Measurements from ENCODE around the gene GJC1. TPM values are rescaled to one million over a fixed set of nuclear protein-coding genes. Genes with fewer than 3 reads are reported as not detected.

The GJC1 gene
- polyA plus RNA-seq, 1 donor from 2014 or later = 8.0 TPM

DNA sequence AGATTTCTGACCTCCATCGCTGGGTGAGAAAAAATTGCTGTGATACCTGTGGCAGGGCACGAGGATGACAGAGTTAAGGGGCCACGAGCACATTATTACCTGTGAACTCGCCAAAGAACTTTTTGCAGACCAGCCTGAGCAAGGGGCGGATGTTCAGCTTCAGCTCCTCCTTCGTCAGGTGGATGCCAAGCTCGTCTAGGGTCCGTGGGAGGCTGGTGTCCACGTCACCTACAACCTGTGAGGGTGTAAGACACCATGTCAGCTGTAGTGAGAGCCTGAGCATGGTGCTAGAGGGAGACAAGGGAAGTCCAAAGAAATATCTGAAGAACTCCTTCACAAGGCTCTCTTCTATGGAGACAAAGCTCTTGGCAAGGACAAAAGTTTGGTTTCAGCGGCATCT lies 34.7 kb upstream of the GJC1 start:
- TF ChIP-seq EZH2 (IDR thresholded peaks at IDR 0.05; ENCODE audit: borderline replicate concordance, insufficient read depth, low read length, poor library complexity, severe bottlenecking) = no peak
- TF ChIP-seq MXI1 (conservative IDR thresholded peaks at IDR 0.05; ENCODE audit: poor library complexity, severe bottlenecking) = no peak
- TF ChIP-seq, protein P1, sequence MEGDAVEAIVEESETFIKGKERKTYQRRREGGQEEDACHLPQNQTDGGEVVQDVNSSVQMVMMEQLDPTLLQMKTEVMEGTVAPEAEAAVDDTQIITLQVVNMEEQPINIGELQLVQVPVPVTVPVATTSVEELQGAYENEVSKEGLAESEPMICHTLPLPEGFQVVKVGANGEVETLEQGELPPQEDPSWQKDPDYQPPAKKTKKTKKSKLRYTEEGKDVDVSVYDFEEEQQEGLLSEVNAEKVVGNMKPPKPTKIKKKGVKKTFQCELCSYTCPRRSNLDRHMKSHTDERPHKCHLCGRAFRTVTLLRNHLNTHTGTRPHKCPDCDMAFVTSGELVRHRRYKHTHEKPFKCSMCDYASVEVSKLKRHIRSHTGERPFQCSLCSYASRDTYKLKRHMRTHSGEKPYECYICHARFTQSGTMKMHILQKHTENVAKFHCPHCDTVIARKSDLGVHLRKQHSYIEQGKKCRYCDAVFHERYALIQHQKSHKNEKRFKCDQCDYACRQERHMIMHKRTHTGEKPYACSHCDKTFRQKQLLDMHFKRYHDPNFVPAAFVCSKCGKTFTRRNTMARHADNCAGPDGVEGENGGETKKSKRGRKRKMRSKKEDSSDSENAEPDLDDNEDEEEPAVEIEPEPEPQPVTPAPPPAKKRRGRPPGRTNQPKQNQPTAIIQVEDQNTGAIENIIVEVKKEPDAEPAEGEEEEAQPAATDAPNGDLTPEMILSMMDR (IDR thresholded peaks at IDR 0.05; ENCODE audit: poor library complexity, severe bottlenecking) = no peak
- TF ChIP-seq POLR2AphosphoS5 (IDR thresholded peaks at IDR 0.05) = no peak
- TF ChIP-seq, protein P2, sequence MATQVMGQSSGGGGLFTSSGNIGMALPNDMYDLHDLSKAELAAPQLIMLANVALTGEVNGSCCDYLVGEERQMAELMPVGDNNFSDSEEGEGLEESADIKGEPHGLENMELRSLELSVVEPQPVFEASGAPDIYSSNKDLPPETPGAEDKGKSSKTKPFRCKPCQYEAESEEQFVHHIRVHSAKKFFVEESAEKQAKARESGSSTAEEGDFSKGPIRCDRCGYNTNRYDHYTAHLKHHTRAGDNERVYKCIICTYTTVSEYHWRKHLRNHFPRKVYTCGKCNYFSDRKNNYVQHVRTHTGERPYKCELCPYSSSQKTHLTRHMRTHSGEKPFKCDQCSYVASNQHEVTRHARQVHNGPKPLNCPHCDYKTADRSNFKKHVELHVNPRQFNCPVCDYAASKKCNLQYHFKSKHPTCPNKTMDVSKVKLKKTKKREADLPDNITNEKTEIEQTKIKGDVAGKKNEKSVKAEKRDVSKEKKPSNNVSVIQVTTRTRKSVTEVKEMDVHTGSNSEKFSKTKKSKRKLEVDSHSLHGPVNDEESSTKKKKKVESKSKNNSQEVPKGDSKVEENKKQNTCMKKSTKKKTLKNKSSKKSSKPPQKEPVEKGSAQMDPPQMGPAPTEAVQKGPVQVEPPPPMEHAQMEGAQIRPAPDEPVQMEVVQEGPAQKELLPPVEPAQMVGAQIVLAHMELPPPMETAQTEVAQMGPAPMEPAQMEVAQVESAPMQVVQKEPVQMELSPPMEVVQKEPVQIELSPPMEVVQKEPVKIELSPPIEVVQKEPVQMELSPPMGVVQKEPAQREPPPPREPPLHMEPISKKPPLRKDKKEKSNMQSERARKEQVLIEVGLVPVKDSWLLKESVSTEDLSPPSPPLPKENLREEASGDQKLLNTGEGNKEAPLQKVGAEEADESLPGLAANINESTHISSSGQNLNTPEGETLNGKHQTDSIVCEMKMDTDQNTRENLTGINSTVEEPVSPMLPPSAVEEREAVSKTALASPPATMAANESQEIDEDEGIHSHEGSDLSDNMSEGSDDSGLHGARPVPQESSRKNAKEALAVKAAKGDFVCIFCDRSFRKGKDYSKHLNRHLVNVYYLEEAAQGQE (IDR thresholded peaks at IDR 0.05; ENCODE audit: borderline replicate concordance) = no peak
- no peak for TF ChIP-seq SMC3 (conservative IDR thresholded peaks at IDR 0.05; ENCODE audit: poor library complexity)
- TF ChIP-seq RAD21 (conservative IDR thresholded peaks at IDR 0.05) = no peak
- no peak for TF ChIP-seq TAF1 (IDR thresholded peaks at IDR 0.05; ENCODE audit: low read depth)
- TF ChIP-seq EP300 (conservative IDR thresholded peaks at IDR 0.05; ENCODE audit: poor library complexity, severe bottlenecking) = no peak
- H3K9me3 ChIP-seq (ENCODE audit: low read length) = no peaks in the 10 kb centered on the region
- H3K9ac ChIP-seq (ENCODE audit: low read length) = no peak overlapping the region
- no peaks in the 10 kb centered on the region for H3K9me2 ChIP-seq (ENCODE audit: insufficient read depth, low read length)
- no peak overlapping the region for H3K27ac ChIP-seq (ENCODE audit: low read length)
- H4K20me1 ChIP-seq (ENCODE audit: insufficient read depth) = no peaks in the 10 kb centered on the region
- H3K4me2 ChIP-seq (ENCODE audit: low read length) = no peak overlapping the region
- H3K4me3 ChIP-seq (ENCODE audit: low read length) = no peak overlapping the region
- H2AFZ ChIP-seq (ENCODE audit: low read depth, low read length) = no peak overlapping the region
- no peaks in the 10 kb centered on the region for H3K79me2 ChIP-seq (replicated peaks; ENCODE audit: insufficient read depth, low read length)
- peaks cover 4% of the 10 kb centered on the region for H3K36me3 ChIP-seq (ENCODE audit: insufficient read depth, low read length)
- no peaks in the 10 kb centered on the region for H3K27me3 ChIP-seq (ENCODE audit: insufficient read depth, low read depth, low read length)
- H3F3A ChIP-seq (ENCODE audit: insufficient read depth, low read length, poor library complexity, severe bottlenecking) = no peaks in the 10 kb centered on the region

DNA sequence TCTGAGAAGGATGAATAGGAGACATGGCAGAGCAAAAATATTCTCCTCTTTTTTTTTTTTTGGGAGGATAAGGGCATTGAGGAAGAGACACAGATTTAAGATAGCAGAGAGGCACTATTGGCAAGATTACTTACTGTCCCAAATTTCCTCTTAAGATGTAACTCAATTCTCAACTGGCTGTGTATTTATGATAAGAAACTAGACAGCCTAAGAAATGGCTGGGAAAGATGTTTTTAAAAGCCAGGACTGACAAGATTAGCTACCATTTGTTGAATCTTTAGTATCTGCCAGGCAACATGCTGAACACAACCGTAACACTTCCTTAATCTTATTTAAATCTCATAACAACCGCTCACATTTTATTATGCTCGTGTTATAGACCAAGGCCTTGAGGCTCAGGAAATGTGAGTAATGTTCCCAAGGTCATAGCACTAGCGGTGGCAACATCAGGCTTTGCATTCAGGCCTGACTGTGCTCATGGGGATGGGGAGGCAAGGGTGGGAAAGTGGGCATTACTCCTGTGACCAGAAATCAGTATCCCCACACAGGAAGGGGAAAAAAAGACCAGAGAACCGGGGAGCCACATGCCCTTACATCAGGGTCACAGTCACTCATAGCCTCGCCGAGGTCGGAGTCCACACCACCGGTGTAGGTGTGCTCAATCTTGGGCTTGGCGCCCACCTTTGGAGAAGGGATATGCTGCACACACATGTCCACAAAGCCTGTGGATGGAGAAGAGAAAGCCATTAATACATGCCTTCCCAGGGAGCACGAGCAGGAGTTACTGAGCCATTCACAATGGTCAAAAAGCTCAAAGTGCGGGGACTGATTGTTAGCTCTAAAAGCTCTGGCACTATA lies 33.2 kb upstream of the GJC1 start:
- H4K20me1 ChIP-seq (ENCODE audit: insufficient read depth) = no peaks in the 10 kb centered on the region
- H3K36me3 ChIP-seq (ENCODE audit: insufficient read depth, low read length) = peaks cover 1% of the 10 kb centered on the region
- H2AFZ ChIP-seq (ENCODE audit: low read depth, low read length) = no peak overlapping the region
- no peaks in the 10 kb centered on the region for H3K27me3 ChIP-seq (ENCODE audit: insufficient read depth, low read depth, low read length)
- no peak overlapping the region for H3K9ac ChIP-seq (ENCODE audit: low read length)
- no peaks in the 10 kb centered on the region for H3K9me3 ChIP-seq (ENCODE audit: low read length)
- no peak for TF ChIP-seq SMC3 (conservative IDR thresholded peaks at IDR 0.05; ENCODE audit: poor library complexity)
- no peak for TF ChIP-seq MXI1 (conservative IDR thresholded peaks at IDR 0.05; ENCODE audit: poor library complexity, severe bottlenecking)
- TF ChIP-seq EZH2 (IDR thresholded peaks at IDR 0.05; ENCODE audit: borderline replicate concordance, insufficient read depth, low read length, poor library complexity, severe bottlenecking) = no peak
- TF ChIP-seq, protein P1 (IDR thresholded peaks at IDR 0.05; ENCODE audit: poor library complexity, severe bottlenecking) = no peak
- TF ChIP-seq RAD21 (conservative IDR thresholded peaks at IDR 0.05) = no peak
- TF ChIP-seq POLR2AphosphoS5 (IDR thresholded peaks at IDR 0.05) = no peak
- no peak for TF ChIP-seq EP300 (conservative IDR thresholded peaks at IDR 0.05; ENCODE audit: poor library complexity, severe bottlenecking)
- TF ChIP-seq, protein P2 (IDR thresholded peaks at IDR 0.05; ENCODE audit: borderline replicate concordance) = no peak
- no peak for TF ChIP-seq TAF1 (IDR thresholded peaks at IDR 0.05; ENCODE audit: low read depth)
- H3F3A ChIP-seq (ENCODE audit: insufficient read depth, low read length, poor library complexity, severe bottlenecking) = no peaks in the 10 kb centered on the region
- H3K79me2 ChIP-seq (replicated peaks; ENCODE audit: insufficient read depth, low read length) = no peaks in the 10 kb centered on the region
- H3K9me2 ChIP-seq (ENCODE audit: insufficient read depth, low read length) = no peaks in the 10 kb centered on the region
- no peak overlapping the region for H3K4me2 ChIP-seq (ENCODE audit: low read length)
- no peak overlapping the region for H3K4me3 ChIP-seq (ENCODE audit: low read length)
- no peak overlapping the region for H3K27ac ChIP-seq (ENCODE audit: low read length)
